ENCODE data around the gene PITPNM3.

The PITPNM3 gene

GRCh38 chr17:6449307-6449706, 107.0 kb downstream of the PITPNM3 start:
- DNase-seq (ENCODE audit: extremely low read depth in 1 of 2, low read depth in 1 of 2): no peak

- no peak for DNase-seq (ENCODE audit: extremely low read depth in 1 of 2, low read depth in 1 of 2)
Observed at GRCh38 chr17:6448473-6448872, 107.9 kb downstream of the PITPNM3 start.

DNA sequence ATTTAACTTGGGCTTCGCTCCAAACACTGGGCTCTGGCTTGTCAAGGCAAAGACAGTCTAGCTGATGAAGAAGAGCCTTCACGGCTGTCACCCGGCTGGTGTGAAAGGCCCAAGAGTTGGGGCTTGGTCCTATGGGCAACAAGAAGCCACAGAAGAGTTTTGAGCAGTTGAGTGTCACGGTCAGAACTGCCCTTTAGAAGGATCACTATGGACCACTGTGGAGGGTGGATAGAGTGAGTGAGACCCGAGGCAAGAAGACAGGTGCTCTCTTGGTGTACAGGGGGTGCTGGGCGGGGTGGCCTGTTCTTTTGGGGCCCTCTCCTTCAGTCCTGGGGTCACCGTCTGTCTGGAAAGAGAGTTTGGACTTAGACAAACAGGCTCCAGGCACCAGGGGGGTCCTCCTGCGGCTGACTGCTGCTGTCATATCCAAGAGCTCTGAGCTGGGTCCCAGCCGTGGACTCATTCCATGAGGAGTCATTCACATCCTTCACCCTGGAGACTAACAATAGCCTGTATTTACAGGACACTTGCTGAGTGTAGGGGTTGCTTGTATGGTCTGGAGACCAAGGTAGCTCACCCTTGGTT, 109.7 kb downstream of the PITPNM3 start:
- no peak for DNase-seq (ENCODE audit: extremely low read depth in 1 of 2, low read depth in 1 of 2)

GRCh38 chr17:6444571-6445335, 111.6 kb downstream of the PITPNM3 start:
- no peak for DNase-seq (ENCODE audit: extremely low read depth in 1 of 2, low read depth in 1 of 2)

- peak; percentile 86 to 93 for DNase-seq (ENCODE audit: extremely low read depth in 1 of 2, low read depth in 1 of 2)
Observed at GRCh38 chr17:6443692-6444570, 112.4 kb downstream of the PITPNM3 start, which contains the start of gene PIMREG. Gene PIMREG (plus strand): TSS chr17:6444455. CDS start chr17:6445111, 656 bp downstream.

- no peak for DNase-seq (ENCODE audit: extremely low read depth in 1 of 2, low read depth in 1 of 2)
Observed at GRCh38 chr17:6442775-6443174, 113.6 kb downstream of the PITPNM3 start.

DNA sequence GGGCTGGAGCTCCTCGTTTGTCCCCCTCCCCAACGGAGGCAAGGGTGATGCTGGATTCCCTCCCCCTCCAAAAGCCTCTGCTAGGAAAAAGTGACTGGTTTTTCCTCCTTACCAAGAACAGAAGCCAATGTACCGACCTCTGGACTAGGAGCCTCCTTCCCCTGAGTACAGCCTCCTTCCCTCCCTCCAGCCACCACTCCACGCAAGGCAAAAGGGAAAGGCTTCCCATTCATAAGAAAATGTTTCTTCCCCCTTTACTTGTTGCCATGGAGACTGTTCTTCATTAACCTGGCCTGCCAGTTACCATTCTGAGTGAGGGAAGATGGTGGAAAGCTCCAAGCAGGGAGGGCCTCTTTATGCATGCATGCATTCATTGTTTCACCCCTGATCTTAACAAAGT, 116.4 kb downstream of the PITPNM3 start:
- DNase-seq (ENCODE audit: extremely low read depth in 1 of 2, low read depth in 1 of 2): no peak

DNA sequence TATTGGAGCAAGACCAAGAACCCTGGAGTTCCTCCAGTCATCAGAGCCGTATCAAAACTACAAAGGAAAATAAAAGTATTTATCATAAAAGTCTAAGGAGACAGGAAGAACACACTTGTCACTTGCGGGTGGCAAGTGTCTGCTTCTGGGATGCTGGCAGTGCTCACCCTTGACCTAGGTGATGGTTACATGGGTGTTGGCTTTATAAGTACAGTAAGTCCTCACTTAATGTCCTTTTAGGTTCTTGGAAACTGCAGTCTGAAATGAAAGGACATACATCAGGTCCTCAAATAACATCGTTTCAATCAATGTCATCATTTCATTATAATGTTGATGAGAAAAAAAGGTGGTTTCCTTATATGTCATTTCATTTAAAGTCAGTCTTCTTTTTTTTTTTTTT, 118.4 kb downstream of the PITPNM3 start:
- no peak for DNase-seq (ENCODE audit: extremely low read depth in 1 of 2, low read depth in 1 of 2)

GRCh38 chr17:6437466-6437865, 118.9 kb downstream of the PITPNM3 start:
- no peak for DNase-seq (ENCODE audit: extremely low read depth in 1 of 2, low read depth in 1 of 2)

GRCh38 chr17:6435968-6436367, 120.4 kb downstream of the PITPNM3 start:
- no peak for DNase-seq (ENCODE audit: extremely low read depth in 1 of 2, low read depth in 1 of 2)

DNA sequence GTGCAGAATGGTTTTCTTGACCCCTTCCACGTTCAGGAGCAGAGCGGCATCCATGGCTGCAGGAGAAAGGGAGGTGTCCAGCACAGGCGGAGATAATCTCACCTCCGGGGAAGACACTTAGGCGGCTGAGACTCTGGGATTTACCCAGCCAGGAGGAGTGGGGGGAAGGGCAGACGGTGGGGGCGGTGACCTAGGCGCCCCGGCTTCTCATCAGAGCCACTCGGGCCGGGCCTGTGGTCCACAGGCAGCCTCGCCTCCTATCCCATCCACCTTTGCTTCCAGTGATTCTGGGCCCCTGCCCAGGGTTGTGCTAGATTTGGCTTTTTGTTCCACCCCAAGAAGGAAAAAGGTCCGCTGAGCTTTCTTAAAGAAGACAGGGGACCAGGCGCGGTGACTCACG, 121.3 kb downstream of the PITPNM3 start, which contains the start of gene AIPL1:
TSS of gene AIPL1 (minus strand) at position 71 of the 400 bp plus-strand sequence. CDS start at position 54, 17 bp downstream.
- no peak for DNase-seq (ENCODE audit: extremely low read depth in 1 of 2, low read depth in 1 of 2)

- no peak for DNase-seq (ENCODE audit: extremely low read depth in 1 of 2, low read depth in 1 of 2)
Observed at GRCh38 chr17:6430769-6431168, 125.6 kb downstream of the PITPNM3 start.

GRCh38 chr17:6429266-6429665, 127.1 kb downstream of the PITPNM3 start:
- DNase-seq (ENCODE audit: extremely low read depth in 1 of 2, low read depth in 1 of 2): no peak

- no peak for DNase-seq (ENCODE audit: extremely low read depth in 1 of 2, low read depth in 1 of 2)
Observed at GRCh38 chr17:6428207-6428965, 128.0 kb downstream of the PITPNM3 start.

- peak; percentile 13 to 40 for DNase-seq (ENCODE audit: extremely low read depth in 1 of 2, low read depth in 1 of 2)
Observed at GRCh38 chr17:6427279-6427781, 129.0 kb downstream of the PITPNM3 start.

- DNase-seq (ENCODE audit: extremely low read depth in 1 of 2, low read depth in 1 of 2): no peak
Observed at GRCh38 chr17:6426356-6427101, 129.8 kb downstream of the PITPNM3 start.

GRCh38 chr17:6425407-6425806, 130.9 kb downstream of the PITPNM3 start:
- no peak for DNase-seq (ENCODE audit: extremely low read depth in 1 of 2, low read depth in 1 of 2)

- no peak for DNase-seq (ENCODE audit: extremely low read depth in 1 of 2, low read depth in 1 of 2)
Observed at GRCh38 chr17:6423931-6424330, 132.4 kb downstream of the PITPNM3 start.

DNA sequence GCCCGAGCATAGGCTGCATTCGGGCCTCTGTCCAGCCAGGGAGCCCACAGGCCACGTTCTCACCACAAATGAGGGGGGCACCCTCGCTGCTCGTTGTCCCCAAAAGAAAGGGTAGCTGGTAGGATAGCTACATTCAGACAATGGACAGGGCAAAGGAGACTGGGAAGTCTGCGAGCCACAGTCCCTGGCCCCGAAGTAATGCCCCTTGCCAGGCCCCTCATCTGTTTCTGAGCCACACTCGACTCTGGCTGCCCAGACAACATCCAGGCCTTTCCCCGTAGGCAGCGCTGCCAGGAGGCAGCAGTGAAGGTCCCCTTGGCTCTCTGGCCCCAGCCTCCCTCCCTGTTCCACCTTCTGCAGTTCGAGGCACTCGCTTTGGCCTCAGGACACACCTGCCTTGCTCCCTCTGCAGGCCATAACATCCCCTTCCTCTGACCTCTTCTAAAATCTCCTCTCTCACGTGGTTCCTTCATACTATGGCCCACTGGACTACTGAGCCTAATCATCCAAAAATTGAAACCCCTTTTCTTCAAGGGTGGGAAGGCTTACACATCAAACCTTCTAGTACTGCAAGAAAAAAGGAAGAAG, 133.6 kb downstream of the PITPNM3 start:
- DNase-seq (ENCODE audit: extremely low read depth in 1 of 2, low read depth in 1 of 2): no peak
